ENCODE results near the gene PAFAH1B1. TPM values are rescaled to one million over a fixed set of nuclear protein-coding genes. Genes with fewer than 3 reads are reported as not detected.

Gene PAFAH1B1
- total RNA-seq, 1 donor from 2014 or later: 109 TPM

DNA sequence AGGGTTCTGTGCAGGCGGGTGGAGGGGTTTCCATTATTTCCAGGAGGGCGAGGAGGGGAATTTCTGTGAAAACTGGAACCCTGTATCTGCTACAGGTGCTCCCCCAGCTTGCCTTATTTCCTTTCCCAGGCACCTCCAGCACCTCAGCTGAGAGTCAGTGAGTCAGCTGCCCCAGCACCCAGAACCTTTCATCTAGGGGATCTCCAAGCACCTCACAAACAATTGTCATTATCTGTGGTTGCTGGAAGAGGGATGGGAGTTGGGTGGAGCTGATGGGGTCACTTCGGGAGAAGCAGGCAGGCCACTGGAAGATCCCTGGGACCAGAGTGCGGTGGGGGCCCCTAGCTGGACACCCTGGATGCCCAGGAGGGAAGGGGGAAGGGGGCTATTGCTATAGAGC, 128.1 kb downstream of the PAFAH1B1 start:
- Histone ChIP-seq H3K27me3 (ENCODE audit: control insufficient read depth, insufficient read depth, low read length) (no peaks in the 10 kb centered on the region), H3K36me3 (ENCODE audit: control insufficient read depth, insufficient read depth, low read length) (no peaks in the 10 kb centered on the region), H3K4me3 (ENCODE audit: low read depth, low read length) (no peak overlapping the region)
- no peak for DNase-seq (ENCODE audit: low read depth)
- TF ChIP-seq, protein P1, sequence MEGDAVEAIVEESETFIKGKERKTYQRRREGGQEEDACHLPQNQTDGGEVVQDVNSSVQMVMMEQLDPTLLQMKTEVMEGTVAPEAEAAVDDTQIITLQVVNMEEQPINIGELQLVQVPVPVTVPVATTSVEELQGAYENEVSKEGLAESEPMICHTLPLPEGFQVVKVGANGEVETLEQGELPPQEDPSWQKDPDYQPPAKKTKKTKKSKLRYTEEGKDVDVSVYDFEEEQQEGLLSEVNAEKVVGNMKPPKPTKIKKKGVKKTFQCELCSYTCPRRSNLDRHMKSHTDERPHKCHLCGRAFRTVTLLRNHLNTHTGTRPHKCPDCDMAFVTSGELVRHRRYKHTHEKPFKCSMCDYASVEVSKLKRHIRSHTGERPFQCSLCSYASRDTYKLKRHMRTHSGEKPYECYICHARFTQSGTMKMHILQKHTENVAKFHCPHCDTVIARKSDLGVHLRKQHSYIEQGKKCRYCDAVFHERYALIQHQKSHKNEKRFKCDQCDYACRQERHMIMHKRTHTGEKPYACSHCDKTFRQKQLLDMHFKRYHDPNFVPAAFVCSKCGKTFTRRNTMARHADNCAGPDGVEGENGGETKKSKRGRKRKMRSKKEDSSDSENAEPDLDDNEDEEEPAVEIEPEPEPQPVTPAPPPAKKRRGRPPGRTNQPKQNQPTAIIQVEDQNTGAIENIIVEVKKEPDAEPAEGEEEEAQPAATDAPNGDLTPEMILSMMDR (IDR thresholded peaks at IDR 0.05; ENCODE audit: insufficient read depth, low read length, severe bottlenecking): no peak
- FAIRE-seq: no peak

DNA sequence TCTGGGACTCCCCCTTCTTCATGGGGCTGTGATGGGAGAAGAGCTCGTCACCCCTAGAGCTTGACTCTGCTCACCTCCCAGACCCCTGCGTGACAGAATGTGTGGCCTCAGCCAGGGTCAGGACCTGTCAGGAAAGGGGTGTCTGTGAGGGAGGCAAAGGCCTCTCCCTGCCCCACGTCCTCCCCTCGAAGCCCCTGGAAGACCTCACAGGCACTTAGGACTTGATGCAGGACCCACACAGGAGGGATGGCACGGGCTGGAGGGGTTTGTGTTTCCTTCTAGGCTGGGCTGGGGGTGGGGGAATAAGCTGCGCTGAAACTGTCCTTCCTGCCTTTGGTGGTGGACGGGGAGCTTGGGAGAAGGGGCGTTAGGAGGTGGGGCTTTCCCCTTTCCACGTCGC, 129.2 kb downstream of the PAFAH1B1 start:
- no peaks in the 10 kb centered on the region for H3K27me3 ChIP-seq (ENCODE audit: control insufficient read depth, insufficient read depth, low read length)
- no peaks in the 10 kb centered on the region for H3K36me3 ChIP-seq (ENCODE audit: control insufficient read depth, insufficient read depth, low read length)
- H3K4me3 ChIP-seq (ENCODE audit: low read depth, low read length): no peak overlapping the region
- FAIRE-seq (no peak), DNase-seq (ENCODE audit: low read depth) (no peak)
- TF ChIP-seq, protein P1 (IDR thresholded peaks at IDR 0.05; ENCODE audit: insufficient read depth, low read length, severe bottlenecking): no peak

DNA sequence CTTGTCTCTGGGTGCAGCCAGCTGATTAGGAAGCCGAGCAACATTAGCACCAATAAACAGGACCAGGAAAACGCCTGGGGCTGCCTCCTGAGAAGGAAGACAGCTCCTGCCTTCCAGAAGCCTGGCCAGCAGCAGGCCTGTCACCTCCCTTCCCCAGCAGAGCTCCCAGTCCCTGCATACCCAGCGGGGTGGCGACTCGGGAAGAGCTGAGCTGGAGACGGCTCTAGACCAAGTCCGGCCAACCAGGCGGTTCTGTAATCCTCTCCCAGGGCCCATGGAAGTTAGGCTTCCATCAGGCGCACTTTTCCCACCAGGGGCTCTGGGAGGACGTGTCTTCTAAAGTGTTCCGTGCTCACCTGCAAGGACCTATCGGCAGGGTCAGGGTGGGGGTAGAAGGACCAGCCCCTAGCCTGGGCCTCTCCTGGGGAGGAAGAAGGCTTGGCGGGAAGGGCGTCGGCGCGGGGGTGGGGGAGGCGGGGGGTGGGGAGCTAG, 130.1 kb downstream of the PAFAH1B1 start:
- DNase-seq (ENCODE audit: low read depth) (no peak), FAIRE-seq (no peak)
- TF ChIP-seq, protein P1 (IDR thresholded peaks at IDR 0.05; ENCODE audit: insufficient read depth, low read length, severe bottlenecking): no peak
- no peak overlapping the region for H3K4me3 ChIP-seq (ENCODE audit: low read depth, low read length)
- H3K27me3 ChIP-seq (ENCODE audit: control insufficient read depth, insufficient read depth, low read length): no peaks in the 10 kb centered on the region
- H3K36me3 ChIP-seq (ENCODE audit: control insufficient read depth, insufficient read depth, low read length): no peaks in the 10 kb centered on the region

DNA sequence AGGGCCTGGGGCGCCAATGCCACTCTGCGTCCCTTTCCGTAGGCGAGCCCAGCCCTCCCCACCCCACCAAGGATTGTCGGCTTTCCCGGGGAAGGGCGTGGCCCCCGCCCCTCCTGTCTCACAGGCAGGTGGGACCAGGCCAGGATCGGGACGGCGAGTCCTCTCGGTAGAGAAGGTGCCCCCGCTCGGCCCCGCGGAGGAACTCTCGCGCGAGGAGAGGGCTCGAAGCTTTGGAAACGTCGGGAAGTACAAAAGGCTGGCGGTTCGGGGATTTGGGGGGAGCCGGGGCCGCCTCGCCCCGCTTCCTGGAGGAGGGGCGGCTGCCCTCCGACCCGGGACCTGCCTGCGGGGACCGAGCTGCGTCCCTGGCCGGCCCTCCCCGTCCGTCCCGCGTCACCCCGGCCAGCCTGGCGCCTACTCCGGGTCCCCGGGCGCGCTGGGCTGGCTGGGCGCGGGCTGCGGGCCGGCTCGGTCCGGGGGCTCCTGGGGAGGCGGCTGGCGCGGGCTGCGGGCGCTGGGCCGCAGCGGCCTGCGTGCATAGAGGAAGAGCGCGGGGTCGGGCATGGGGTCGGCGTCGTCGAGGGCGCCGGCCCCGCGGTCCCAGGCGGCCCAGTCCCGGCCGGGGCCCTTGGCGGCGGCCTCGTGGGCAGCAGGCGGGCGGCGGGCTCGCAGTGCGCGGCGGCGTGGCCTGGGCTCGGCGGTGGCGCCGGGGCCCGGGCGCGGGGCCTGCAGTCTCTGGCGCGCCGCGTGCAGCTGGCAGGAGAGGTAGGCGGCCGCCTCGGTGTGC, 130.7 kb downstream of the PAFAH1B1 start:
- TF ChIP-seq, protein P1 (IDR thresholded peaks at IDR 0.05; ENCODE audit: insufficient read depth, low read length, severe bottlenecking): no peak
- Histone ChIP-seq H3K4me3 (ENCODE audit: low read depth, low read length) (peak overlapping the region; percentile 28), H3K27me3 (ENCODE audit: control insufficient read depth, insufficient read depth, low read length) (no peaks in the 10 kb centered on the region), H3K36me3 (ENCODE audit: control insufficient read depth, insufficient read depth, low read length) (no peaks in the 10 kb centered on the region)
- no peak for FAIRE-seq
- no peak for DNase-seq (ENCODE audit: low read depth)

DNA sequence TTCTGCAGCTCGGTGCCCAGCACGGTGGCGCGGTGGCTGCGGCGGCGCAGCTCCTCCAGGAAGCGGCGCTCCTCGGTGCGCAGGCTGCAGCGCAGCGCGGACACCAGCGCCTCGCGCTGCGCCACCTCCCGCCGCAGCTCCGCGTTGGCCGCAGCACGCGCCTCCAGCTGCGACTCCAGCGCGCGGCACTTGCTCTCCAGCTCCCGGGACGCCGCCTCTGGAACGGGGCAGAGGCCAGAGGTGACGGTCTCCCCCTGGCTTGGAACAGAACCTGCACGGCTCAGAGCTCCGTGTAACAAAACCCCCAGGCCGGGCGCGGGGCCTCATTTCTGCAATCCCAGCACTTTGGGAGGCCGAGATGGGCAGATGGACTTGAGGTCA, 131.3 kb downstream of the PAFAH1B1 start:
- Histone ChIP-seq H3K27me3 (ENCODE audit: control insufficient read depth, insufficient read depth, low read length) (no peaks in the 10 kb centered on the region), H3K4me3 (ENCODE audit: low read depth, low read length) (peak overlapping the region; percentile 20), H3K36me3 (ENCODE audit: control insufficient read depth, insufficient read depth, low read length) (no peaks in the 10 kb centered on the region)
- TF ChIP-seq, protein P1 (IDR thresholded peaks at IDR 0.05; ENCODE audit: insufficient read depth, low read length, severe bottlenecking): peak; percentile 20
- DNase-seq (ENCODE audit: low read depth) (peak; percentile 43), FAIRE-seq (no peak)
